Liver (tissue), 9 donors: ENCODE measurements around the gene PDE4D. TPM values are rescaled to one million over a fixed set of nuclear protein-coding genes. Genes with fewer than 3 reads are reported as not detected.

Source experiments
- DNase-seq: peaks from one replicate; pipeline ENCODE4 v3.0.0-alpha.2; 2017; ENCODE audit warnings: low spot score
- H3K27ac ChIP-seq, 2 donors: one replicate each; pipeline ENCODE4 v1.7.0; 2013; ENCODE audit warnings: inconsistent platforms in 2 of 2, low read length in 2 of 2, control low read depth in 1 of 2, low read depth in 1 of 2, mild to moderate bottlenecking in 1 of 2
- H3K27me3 ChIP-seq, 4 donors: one replicate each; pipeline versions ENCODE4 v1.6.1 to v1.7.0; 2013; ENCODE audit warnings: low read length in 3 of 4, inconsistent platforms in 1 of 4, mild to moderate bottlenecking in 1 of 4, moderate library complexity in 1 of 4; ENCODE audit not compliant: control insufficient read depth in 4 of 4, insufficient read depth in 4 of 4
- H3K36me3 ChIP-seq, 4 donors: one replicate each; pipeline versions ENCODE4 v1.6.1 to v1.7.0; 2013; ENCODE audit warnings: low read length in 3 of 4, mild to moderate bottlenecking in 3 of 4, low read depth in 1 of 4, moderate library complexity in 1 of 4; ENCODE audit not compliant: control insufficient read depth in 4 of 4, insufficient read depth in 3 of 4
- H3K4me1 ChIP-seq, 4 donors: one replicate each; pipeline versions ENCODE4 v1.6.1 to v1.7.0; 2013; ENCODE audit warnings: low read length in 3 of 4, mild to moderate bottlenecking in 3 of 4, moderate library complexity in 1 of 4; ENCODE audit not compliant: control insufficient read depth in 4 of 4, insufficient read depth in 4 of 4
- H3K4me3 ChIP-seq, 3 donors: one replicate each; pipeline versions ENCODE4 v1.6.1 to v1.7.0; 2013; ENCODE audit warnings: low read length in 3 of 3, control low read depth in 1 of 3, low read depth in 1 of 3, mild to moderate bottlenecking in 1 of 3
- H3K9ac ChIP-seq, 2 donors: one replicate each; pipeline ENCODE4 v1.7.0; 2013; ENCODE audit warnings: low read length in 2 of 2, mild to moderate bottlenecking in 2 of 2, moderate library complexity in 2 of 2, control low read depth in 1 of 2, low read depth in 1 of 2
- H3K9me3 ChIP-seq, 4 donors: one replicate each; pipeline versions ENCODE4 v1.6.1 to v1.7.0; 2013; ENCODE audit warnings: low read length in 3 of 4; ENCODE audit not compliant: control insufficient read depth in 4 of 4
- ATF3 ChIP-seq: IDR thresholded peaks from 2 replicates; pipeline ENCODE4 v1.6.1; 2016; ENCODE audit warnings: antibody characterized with exemption
- CTCF ChIP-seq: fragments of 150-350 bp; IDR thresholded peaks from 2 replicates; pipeline ENCODE4 v1.5.1; 2017; ENCODE audit warnings: improper control_type of control experiment, low read depth, low read length; ENCODE audit not compliant: missing input control
- EGR1 ChIP-seq, 2 donors: IDR thresholded peaks; 2 replicates each; pipeline ENCODE4 v1.6.1; 2016 to 2018; ENCODE audit warnings: antibody characterized with exemption in 2 of 2, low read depth in 2 of 2
- FOXA1 ChIP-seq: IDR thresholded peaks from 2 replicates; pipeline ENCODE4 v1.6.1; 2016; ENCODE audit warnings: antibody characterized with exemption
- FOXA2 ChIP-seq: IDR thresholded peaks from 2 replicates; pipeline ENCODE4 v1.6.1; 2016; ENCODE audit warnings: antibody characterized with exemption
- GABPA ChIP-seq, 2 donors: IDR thresholded peaks in 1 of 2; conservative IDR thresholded peaks in 1 of 2; 2 replicates each; pipeline ENCODE4 v1.6.1; 2016; ENCODE audit warnings: antibody characterized with exemption in 2 of 2, mild to moderate bottlenecking in 1 of 2, moderate library complexity in 1 of 2
- HNF4A ChIP-seq, 2 donors: conservative IDR thresholded peaks; 2 replicates each; pipeline ENCODE4 v1.6.1; 2016; ENCODE audit warnings: antibody characterized with exemption in 2 of 2, mild to moderate bottlenecking in 2 of 2
- HNF4G ChIP-seq: IDR thresholded peaks from 2 replicates; pipeline ENCODE4 v1.6.1; 2016; ENCODE audit warnings: antibody characterized with exemption
- JUND ChIP-seq, 2 donors: IDR thresholded peaks; 2 replicates each; pipeline ENCODE4 v1.6.1; 2016; ENCODE audit warnings: antibody characterized with exemption in 2 of 2
- NR2F2 ChIP-seq: IDR thresholded peaks from 2 replicates; pipeline ENCODE4 v1.6.1; 2016; ENCODE audit warnings: antibody characterized with exemption
- RAD21 ChIP-seq, 2 donors: IDR thresholded peaks; 2 replicates each; pipeline ENCODE4 v1.6.1; 2016; ENCODE audit warnings: antibody characterized with exemption in 2 of 2, mild to moderate bottlenecking in 2 of 2
- REST ChIP-seq: IDR thresholded peaks from 2 replicates; pipeline ENCODE4 v1.6.1; 2016; ENCODE audit warnings: antibody characterized with exemption, mild to moderate bottlenecking
- RXRA ChIP-seq, 2 donors: IDR thresholded peaks; 2 replicates each; pipeline ENCODE4 v1.6.1; 2017 to 2018; ENCODE audit warnings: antibody characterized with exemption in 2 of 2, mild to moderate bottlenecking in 1 of 2
- SP1 ChIP-seq: IDR thresholded peaks from 2 replicates; pipeline ENCODE4 v1.6.1; 2018; ENCODE audit warnings: antibody characterized with exemption, mild to moderate bottlenecking
- TAF1 ChIP-seq: conservative IDR thresholded peaks from 2 replicates; pipeline ENCODE4 v1.6.1; 2016; ENCODE audit warnings: antibody characterized with exemption, mild to moderate bottlenecking
- YY1 ChIP-seq: IDR thresholded peaks from 2 replicates; pipeline ENCODE4 v1.6.1; 2016; ENCODE audit warnings: antibody characterized with exemption, mild to moderate bottlenecking
- ZBTB33 ChIP-seq: IDR thresholded peaks from 2 replicates; pipeline ENCODE4 v1.6.1; 2016; ENCODE audit warnings: antibody characterized with exemption
- WGBS: extraction: QIAGEN DNeasy Blood & Tissue Kit; methylation state at CpG from one replicate; pipeline ENCODE4 v1.1.7; 2013; 5-methylcytosine and 5-hydroxymethylcytosine counted together
- polyA plus RNA-seq, 2 donors: library from polyadenylated mRNA; stranded (reverse) in 1 of 2; unstranded in 1 of 2; fragments of 200-250 nt in 1 of 2; fragments of >200 nt in 1 of 2; fragmentation: Nextera tagmentation in 1 of 2; extraction: Ambion mirVana in 1 of 2; gene quantifications; one replicate each; pipeline versions ENCODE4 v1.2.1 to v1.2.3, GENCODE V29; 2013 to 2015
- total RNA-seq, 2 donors: library from RNA; depleted of rRNA; stranded (reverse); fragments of >200 nt; gene quantifications; one replicate each; pipeline ENCODE4 v1.2.3, GENCODE V29; 2014
- TF ChIP-seq, protein P1 (sequence below): IDR thresholded peaks from 2 replicates; pipeline ENCODE4 v1.6.1; 2016; ENCODE audit warnings: antibody characterized with exemption
- donor health status: healthy.
- donor health status: healthy.
- donor health status: healthy.
- donor health status: healthy.
- donor health status: healthy.

The PDE4D gene
- total and polyA plus RNA-seq, 4 donors, result 0.67 to 11.9 (median 6.5) TPM

DNA sequence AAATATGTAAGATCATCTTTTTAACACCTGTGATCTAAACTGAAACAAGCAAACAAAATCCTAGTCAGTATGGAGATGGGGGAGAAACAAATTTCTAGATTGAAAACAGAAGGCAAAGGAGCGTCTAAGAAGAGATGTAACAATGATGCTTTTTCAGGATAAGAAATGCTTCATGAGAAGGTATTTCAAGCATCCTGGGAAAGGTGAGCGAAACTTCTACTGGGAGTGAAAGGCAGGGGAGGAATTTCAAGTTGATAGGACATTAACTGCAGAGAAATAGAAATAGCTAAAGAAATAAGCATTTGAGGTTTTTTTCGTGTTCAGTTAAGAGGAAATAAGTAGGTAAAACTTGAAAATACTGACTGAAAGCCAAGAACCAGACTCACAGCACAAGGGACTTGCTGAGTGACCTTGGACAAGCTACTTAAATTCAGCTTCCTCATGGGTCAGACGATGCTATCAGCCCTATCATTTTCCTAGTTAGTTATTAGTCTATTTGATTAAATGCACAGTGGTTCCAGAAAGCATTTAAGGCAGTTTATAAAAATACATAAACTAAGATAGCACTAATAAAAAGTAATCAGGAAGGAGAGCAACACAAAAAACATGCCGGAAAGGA lies 406.3 kb downstream of the PDE4D start (continued):
- no peak for TF ChIP-seq ATF3
- TF ChIP-seq GABPA (IDR thresholded peaks at IDR 0.05 in 1 of 2, conservative IDR thresholded peaks at IDR 0.05 in 1 of 2), result no peak
- no peak for TF ChIP-seq EGR1 (IDR thresholded peaks at IDR 0.05; ENCODE audit: low read depth in 2 of 2)
- TF ChIP-seq ZBTB33, result no peak
- no peak for TF ChIP-seq FOXA2

DNA sequence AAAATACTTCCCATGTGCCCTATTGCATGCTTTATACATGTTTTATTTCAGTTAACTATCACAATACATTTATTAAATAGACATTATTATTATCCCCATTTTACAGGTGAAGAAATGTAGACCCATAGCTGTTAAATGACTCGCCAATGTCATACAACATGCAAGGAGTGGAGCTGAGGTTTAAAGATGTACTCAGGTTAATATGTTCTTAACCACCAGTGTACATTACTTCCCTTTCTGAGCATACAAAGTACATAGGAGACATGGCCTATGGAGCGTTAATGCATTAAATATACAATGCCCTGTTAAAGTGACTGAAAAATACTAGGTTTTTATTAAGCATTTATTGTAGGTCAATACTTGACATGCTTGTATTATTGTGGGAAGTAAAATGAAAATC lies 407.0 kb downstream of the PDE4D start:
- WGBS, result 97% methylated on average over 2 of the region's 2 CpGs
- no peaks in the 10 kb centered on the region for H3K9me3 ChIP-seq
- H3K27me3 ChIP-seq, result no peaks in the 10 kb centered on the region
- H3K36me3 ChIP-seq, result no peaks in the 10 kb centered on the region
- TF ChIP-seq REST (no peak), JUND (IDR thresholded peaks at IDR 0.05) (no peak), ZBTB33 (no peak), FOXA1 (no peak), ATF3 (no peak), CTCF (no peak), SP1 (no peak), RAD21 (IDR thresholded peaks at IDR 0.05) (no peak), TAF1 (no peak), GABPA (IDR thresholded peaks at IDR 0.05 in 1 of 2, conservative IDR thresholded peaks at IDR 0.05 in 1 of 2) (no peak), EGR1 (IDR thresholded peaks at IDR 0.05; ENCODE audit: low read depth in 2 of 2) (no peak), RXRA (IDR thresholded peaks at IDR 0.05) (no peak), NR2F2 (no peak), HNF4A (conservative IDR thresholded peaks at IDR 0.05) (no peak), HNF4G (no peak), YY1 (no peak), FOXA2 (no peak)
- TF ChIP-seq, protein P1, sequence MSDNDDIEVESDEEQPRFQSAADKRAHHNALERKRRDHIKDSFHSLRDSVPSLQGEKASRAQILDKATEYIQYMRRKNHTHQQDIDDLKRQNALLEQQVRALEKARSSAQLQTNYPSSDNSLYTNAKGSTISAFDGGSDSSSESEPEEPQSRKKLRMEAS, result no peak
- DNase-seq, result no peak
- no peak overlapping the region for H3K9ac ChIP-seq
- no peak overlapping the region for H3K27ac ChIP-seq
- H3K4me3 ChIP-seq, result no peak overlapping the region
- H3K4me1 ChIP-seq, result peaks cover 0 to 4% (median 0%) of the 10 kb centered on the region in 4 donors
